HepG2 (cell line): ENCODE data around the gene ASGR1. TPM values are rescaled to one million over a fixed set of nuclear protein-coding genes. Genes with fewer than 3 reads are reported as not detected.

Experiments
- CHCHD3 ChIP-seq: sonication (generic); formaldehyde crosslinking; IDR thresholded peaks from 2 replicates; pipeline ENCODE4 v1.8.0; 2022; ENCODE audit warnings: mild to moderate bottlenecking, missing genetic modification reagents, moderate library complexity
- CREB1 ChIP-seq, 2 experiments: fragments of 450-650 bp in 1 of 2; IDR thresholded peaks; 2 replicates each; pipeline ENCODE4 v1.6.1; 2016 to 2017; ENCODE audit warnings: control low read depth in 1 of 2, mild to moderate bottlenecking in 1 of 2, missing compliant biosample characterization in 1 of 2, missing genetic modification characterization in 1 of 2
- JARID2 ChIP-seq: sonication (generic); formaldehyde crosslinking; IDR thresholded peaks from 2 replicates; pipeline ENCODE4 v1.8.1; 2023; ENCODE audit warnings: missing genetic modification reagents, inconsistent platforms; ENCODE audit not compliant: insufficient replicate concordance
- KDM1A ChIP-seq: IDR thresholded peaks from 2 replicates; pipeline ENCODE4 v1.6.1; 2016; ENCODE audit warnings: missing compliant biosample characterization
- MBNL3 ChIP-seq: fragments of 250-450 bp; sonication (Bioruptor Pico); conservative IDR thresholded peaks from 2 replicates; pipeline ENCODE4 v1.8.0; 2022; ENCODE audit warnings: mild to moderate bottlenecking, inconsistent platforms
- NFE2 ChIP-seq: sonication (generic); formaldehyde crosslinking; IDR thresholded peaks from 2 replicates; pipeline ENCODE4 v1.4.0; 2020; ENCODE audit warnings: missing genetic modification reagents
- POLR2G ChIP-seq: fragments of 200-400 bp; formaldehyde crosslinking; IDR thresholded peaks from 2 replicates; pipeline ENCODE4 v1.6.1; 2018; ENCODE audit warnings: mild to moderate bottlenecking, low read depth, low read length, moderate library complexity
- REXO4 ChIP-seq: sonication (generic); formaldehyde crosslinking; IDR thresholded peaks from 2 replicates; pipeline ENCODE4 v1.8.0; 2022; ENCODE audit warnings: missing genetic modification reagents, mild to moderate bottlenecking, borderline replicate concordance
- TCF7 ChIP-seq: sonication (generic); IDR thresholded peaks from 2 replicates; pipeline ENCODE4 v1.6.1; 2016; ENCODE audit warnings: antibody characterized with exemption, low read depth
- THYN1 ChIP-seq: sonication (generic); formaldehyde crosslinking; IDR thresholded peaks from 2 replicates; pipeline ENCODE4 v1.8.1; 2023; ENCODE audit warnings: low read depth, mild to moderate bottlenecking, moderate library complexity, missing genetic modification reagents, borderline replicate concordance
- TOE1 ChIP-seq: sonication (generic); formaldehyde crosslinking; IDR thresholded peaks from 2 replicates; pipeline ENCODE4 v1.4.0; 2020; ENCODE audit warnings: mild to moderate bottlenecking, missing genetic modification reagents
- XBP1 ChIP-seq: sonication (generic); formaldehyde crosslinking; IDR thresholded peaks from 2 replicates; pipeline ENCODE4 v1.5.0; 2020; ENCODE audit warnings: missing genetic modification reagents
- YEATS4 ChIP-seq: sonication (generic); formaldehyde crosslinking; IDR thresholded peaks from 2 replicates; pipeline ENCODE4 v1.4.0; 2020; ENCODE audit warnings: missing genetic modification reagents, borderline replicate concordance
- ZBTB8A ChIP-seq: sonication (generic); formaldehyde crosslinking; IDR thresholded peaks from 2 replicates; pipeline ENCODE4 v1.4.0; 2020; ENCODE audit warnings: mild to moderate bottlenecking, low read depth, missing genetic modification reagents, borderline replicate concordance
- ZNF34 ChIP-seq: sonication (generic); formaldehyde crosslinking; IDR thresholded peaks from 2 replicates; pipeline ENCODE4 v1.4.0; 2020; ENCODE audit warnings: mild to moderate bottlenecking, missing genetic modification reagents, borderline replicate concordance
- polyA plus RNA-seq, 8 experiments: library from polyadenylated mRNA; depleted of rRNA in 3 of 8; stranded (reverse) in 7 of 8; unstranded in 1 of 8; fragments of >200 nt; fragmentation: Illumina TruSeq in 4 of 8; extraction: Trizol in 4 of 8; gene quantifications; 2 replicates each; pipeline versions ENCODE4 v1.2.1 to v1.2.3, GENCODE V29; 2011 to 2016; ENCODE audit warnings: low read depth in 4 of 8, missing spikeins in 1 of 8, mixed read lengths in 1 of 8; ENCODE audit not compliant: insufficient read depth in 1 of 8
- total RNA-seq, 5 experiments: library from RNA; depleted of rRNA; stranded (reverse); fragments of >200 nt; fragmentation: Illumina TruSeq; extraction: Trizol; gene quantifications; 2 replicates each; pipeline ENCODE4 v1.2.3, GENCODE V29; 2016; ENCODE audit warnings: low read depth in 1 of 5
- TF ChIP-seq, protein P1 (sequence below): sonication (generic); formaldehyde crosslinking; IDR thresholded peaks from 2 replicates; pipeline ENCODE4 v1.4.0; 2020; ENCODE audit warnings: missing genetic modification reagents
- TF ChIP-seq, protein P2 (sequence below): IDR thresholded peaks from 2 replicates; pipeline ENCODE4 v1.6.1; 2012; ENCODE audit warnings: inconsistent platforms
- TF ChIP-seq, protein P3 (sequence below): sonication (generic); formaldehyde crosslinking; IDR thresholded peaks from 2 replicates; pipeline ENCODE4 v1.9.0; 2021; ENCODE audit warnings: mild to moderate bottlenecking, missing genetic modification reagents
- TF ChIP-seq, protein P4 (sequence below): sonication (generic); IDR thresholded peaks from 2 replicates; pipeline ENCODE4 v1.6.1; 2016; ENCODE audit warnings: low read depth, borderline replicate concordance
- TF ChIP-seq, protein P5 (sequence below): sonication (generic); formaldehyde crosslinking; IDR thresholded peaks from 2 replicates; pipeline ENCODE4 v1.8.1; 2023; ENCODE audit warnings: mild to moderate bottlenecking, missing genetic modification reagents, borderline replicate concordance

ASGR1 gene
- total and polyA plus RNA-seq, 2 of the 13 experiments (the other 11 are each of a cell fraction or from before 2014, with no cell fraction given): 353 to 796 TPM

DNA sequence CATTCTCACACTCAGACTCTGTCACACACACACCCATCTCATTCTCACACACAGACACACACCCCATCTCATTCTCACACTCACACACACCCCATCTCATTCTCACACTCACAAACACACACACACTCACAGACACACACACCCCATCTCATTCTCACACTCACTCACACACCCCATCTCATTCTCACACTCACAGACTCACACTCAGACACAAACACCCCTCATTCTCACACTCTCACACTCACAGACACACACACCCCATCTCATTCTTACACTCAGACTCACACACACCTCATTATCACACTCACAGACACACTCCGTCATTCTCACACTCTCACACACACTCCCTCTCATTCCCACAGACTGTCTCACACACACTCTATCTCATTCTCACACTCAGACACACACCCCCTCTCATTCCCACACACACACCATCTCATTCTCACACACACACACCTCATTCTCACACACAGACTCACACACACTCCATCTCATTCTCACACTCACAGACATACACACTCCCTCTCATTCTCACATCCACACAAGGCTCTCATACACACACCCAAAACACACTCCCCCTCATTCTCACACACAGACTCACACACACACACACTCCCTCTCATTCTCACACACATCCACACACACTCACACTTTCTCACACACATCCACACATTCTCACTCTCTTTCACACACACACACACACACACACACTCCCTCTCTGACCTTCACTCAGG is 2.9 kb downstream of the ASGR1 start (continued):
- TF ChIP-seq, protein P1, sequence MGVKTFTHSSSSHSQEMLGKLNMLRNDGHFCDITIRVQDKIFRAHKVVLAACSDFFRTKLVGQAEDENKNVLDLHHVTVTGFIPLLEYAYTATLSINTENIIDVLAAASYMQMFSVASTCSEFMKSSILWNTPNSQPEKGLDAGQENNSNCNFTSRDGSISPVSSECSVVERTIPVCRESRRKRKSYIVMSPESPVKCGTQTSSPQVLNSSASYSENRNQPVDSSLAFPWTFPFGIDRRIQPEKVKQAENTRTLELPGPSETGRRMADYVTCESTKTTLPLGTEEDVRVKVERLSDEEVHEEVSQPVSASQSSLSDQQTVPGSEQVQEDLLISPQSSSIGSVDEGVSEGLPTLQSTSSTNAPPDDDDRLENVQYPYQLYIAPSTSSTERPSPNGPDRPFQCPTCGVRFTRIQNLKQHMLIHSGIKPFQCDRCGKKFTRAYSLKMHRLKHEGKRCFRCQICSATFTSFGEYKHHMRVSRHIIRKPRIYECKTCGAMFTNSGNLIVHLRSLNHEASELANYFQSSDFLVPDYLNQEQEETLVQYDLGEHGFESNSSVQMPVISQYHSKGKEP (CRISPR knock-in tag): no peak
- no peak for TF ChIP-seq ZBTB8A (CRISPR knock-in tag)
- no peak for TF ChIP-seq TOE1 (CRISPR knock-in tag)
- TF ChIP-seq MBNL3 (CRISPR knock-in tag): no peak
- no peak for TF ChIP-seq THYN1 (CRISPR knock-in tag)
- peak; percentile 2; the same call in 1 of the 2 replicates for TF ChIP-seq CREB1 (IDR thresholded peaks at IDR 0.05)
- no peak for TF ChIP-seq CREB1 (CRISPR knock-in tag; IDR thresholded peaks at IDR 0.05)
- TF ChIP-seq, protein P2, sequence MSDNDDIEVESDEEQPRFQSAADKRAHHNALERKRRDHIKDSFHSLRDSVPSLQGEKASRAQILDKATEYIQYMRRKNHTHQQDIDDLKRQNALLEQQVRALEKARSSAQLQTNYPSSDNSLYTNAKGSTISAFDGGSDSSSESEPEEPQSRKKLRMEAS: no peak
- TF ChIP-seq YEATS4 (CRISPR knock-in tag): no peak
- TF ChIP-seq TCF7: no peak
- TF ChIP-seq, protein P3, sequence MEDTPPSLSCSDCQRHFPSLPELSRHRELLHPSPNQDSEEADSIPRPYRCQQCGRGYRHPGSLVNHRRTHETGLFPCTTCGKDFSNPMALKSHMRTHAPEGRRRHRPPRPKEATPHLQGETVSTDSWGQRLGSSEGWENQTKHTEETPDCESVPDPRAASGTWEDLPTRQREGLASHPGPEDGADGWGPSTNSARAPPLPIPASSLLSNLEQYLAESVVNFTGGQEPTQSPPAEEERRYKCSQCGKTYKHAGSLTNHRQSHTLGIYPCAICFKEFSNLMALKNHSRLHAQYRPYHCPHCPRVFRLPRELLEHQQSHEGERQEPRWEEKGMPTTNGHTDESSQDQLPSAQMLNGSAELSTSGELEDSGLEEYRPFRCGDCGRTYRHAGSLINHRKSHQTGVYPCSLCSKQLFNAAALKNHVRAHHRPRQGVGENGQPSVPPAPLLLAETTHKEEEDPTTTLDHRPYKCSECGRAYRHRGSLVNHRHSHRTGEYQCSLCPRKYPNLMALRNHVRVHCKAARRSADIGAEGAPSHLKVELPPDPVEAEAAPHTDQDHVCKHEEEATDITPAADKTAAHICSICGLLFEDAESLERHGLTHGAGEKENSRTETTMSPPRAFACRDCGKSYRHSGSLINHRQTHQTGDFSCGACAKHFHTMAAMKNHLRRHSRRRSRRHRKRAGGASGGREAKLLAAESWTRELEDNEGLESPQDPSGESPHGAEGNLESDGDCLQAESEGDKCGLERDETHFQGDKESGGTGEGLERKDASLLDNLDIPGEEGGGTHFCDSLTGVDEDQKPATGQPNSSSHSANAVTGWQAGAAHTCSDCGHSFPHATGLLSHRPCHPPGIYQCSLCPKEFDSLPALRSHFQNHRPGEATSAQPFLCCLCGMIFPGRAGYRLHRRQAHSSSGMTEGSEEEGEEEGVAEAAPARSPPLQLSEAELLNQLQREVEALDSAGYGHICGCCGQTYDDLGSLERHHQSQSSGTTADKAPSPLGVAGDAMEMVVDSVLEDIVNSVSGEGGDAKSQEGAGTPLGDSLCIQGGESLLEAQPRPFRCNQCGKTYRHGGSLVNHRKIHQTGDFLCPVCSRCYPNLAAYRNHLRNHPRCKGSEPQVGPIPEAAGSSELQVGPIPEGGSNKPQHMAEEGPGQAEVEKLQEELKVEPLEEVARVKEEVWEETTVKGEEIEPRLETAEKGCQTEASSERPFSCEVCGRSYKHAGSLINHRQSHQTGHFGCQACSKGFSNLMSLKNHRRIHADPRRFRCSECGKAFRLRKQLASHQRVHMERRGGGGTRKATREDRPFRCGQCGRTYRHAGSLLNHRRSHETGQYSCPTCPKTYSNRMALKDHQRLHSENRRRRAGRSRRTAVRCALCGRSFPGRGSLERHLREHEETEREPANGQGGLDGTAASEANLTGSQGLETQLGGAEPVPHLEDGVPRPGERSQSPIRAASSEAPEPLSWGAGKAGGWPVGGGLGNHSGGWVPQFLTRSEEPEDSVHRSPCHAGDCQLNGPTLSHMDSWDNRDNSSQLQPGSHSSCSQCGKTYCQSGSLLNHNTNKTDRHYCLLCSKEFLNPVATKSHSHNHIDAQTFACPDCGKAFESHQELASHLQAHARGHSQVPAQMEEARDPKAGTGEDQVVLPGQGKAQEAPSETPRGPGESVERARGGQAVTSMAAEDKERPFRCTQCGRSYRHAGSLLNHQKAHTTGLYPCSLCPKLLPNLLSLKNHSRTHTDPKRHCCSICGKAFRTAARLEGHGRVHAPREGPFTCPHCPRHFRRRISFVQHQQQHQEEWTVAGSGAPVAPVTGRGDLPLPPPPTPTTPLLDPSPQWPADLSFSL: peak; percentile 12; the same call in 1 of the 2 replicates
- no peak for TF ChIP-seq NFE2 (CRISPR knock-in tag)
- no peak for TF ChIP-seq CHCHD3 (CRISPR knock-in tag)
- TF ChIP-seq JARID2: no peak
- TF ChIP-seq XBP1 (CRISPR knock-in tag): no peak
- peak; percentile 29; the same call in 1 of the 2 replicates for TF ChIP-seq POLR2G
- TF ChIP-seq, protein P4, sequence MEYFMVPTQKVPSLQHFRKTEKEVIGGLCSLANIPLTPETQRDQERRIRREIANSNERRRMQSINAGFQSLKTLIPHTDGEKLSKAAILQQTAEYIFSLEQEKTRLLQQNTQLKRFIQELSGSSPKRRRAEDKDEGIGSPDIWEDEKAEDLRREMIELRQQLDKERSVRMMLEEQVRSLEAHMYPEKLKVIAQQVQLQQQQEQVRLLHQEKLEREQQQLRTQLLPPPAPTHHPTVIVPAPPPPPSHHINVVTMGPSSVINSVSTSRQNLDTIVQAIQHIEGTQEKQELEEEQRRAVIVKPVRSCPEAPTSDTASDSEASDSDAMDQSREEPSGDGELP: no peak
- TF ChIP-seq ZNF34 (CRISPR knock-in tag): no peak
- no peak for TF ChIP-seq REXO4 (CRISPR knock-in tag)
- TF ChIP-seq KDM1A (CRISPR knock-in tag): no peak
- TF ChIP-seq, protein P5, sequence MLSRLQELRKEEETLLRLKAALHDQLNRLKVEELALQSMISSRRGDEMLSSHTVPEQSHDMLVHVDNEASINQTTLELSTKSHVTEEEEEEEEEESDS (CRISPR knock-in tag): no peak
